Stimulated activated CD4-positive, alpha-beta T cell treated with anti-CD3 and anti-CD28 coated beads, Interleukin-4, amount 100 ng/mL, for 48 hours (primary cell): Measurements from ENCODE around the gene ATG2B.

Experiments used
- DNase-seq, 2 donors: peaks; one replicate each; pipeline ENCODE4 v3.0.0-alpha.2; 2020; ENCODE audit warnings: low read depth in 2 of 2

The ATG2B gene

GRCh38 chr14:96271421-96271762 is 91.7 kb downstream of the ATG2B start:
- DNase-seq, result no peak

- DNase-seq, result no peak
Observed at GRCh38 chr14:96270565-96271420, 92.3 kb downstream of the ATG2B start.

- DNase-seq, result no peak
Observed at GRCh38 chr14:96269359-96269710, 93.8 kb downstream of the ATG2B start.

GRCh38 chr14:96268431-96269358 is 94.4 kb downstream of the ATG2B start:
- no peak for DNase-seq

- DNase-seq, result no peak
Observed at GRCh38 chr14:96267916-96268315, 95.2 kb downstream of the ATG2B start.

- DNase-seq, result no peak
Observed at GRCh38 chr14:96267336-96267735, 95.8 kb downstream of the ATG2B start.

- no peak for DNase-seq
Observed at GRCh38 chr14:96265383-96266095, 97.6 kb downstream of the ATG2B start.

GRCh38 chr14:96264853-96265252 is 98.3 kb downstream of the ATG2B start:
- DNase-seq, result no peak

GRCh38 chr14:96264200-96264553 is 99.0 kb downstream of the ATG2B start:
- DNase-seq, result no peak

- DNase-seq, result no peak
Observed at GRCh38 chr14:96263347-96264199, 99.6 kb downstream of the ATG2B start.

- no peak for DNase-seq
Observed at GRCh38 chr14:96261772-96262655, 101.1 kb downstream of the ATG2B start.

- no peak for DNase-seq
Observed at GRCh38 chr14:96261053-96261452, 102.1 kb downstream of the ATG2B start.

GRCh38 chr14:96260341-96260821 is 102.8 kb downstream of the ATG2B start:
- DNase-seq, result no peak

- no peak for DNase-seq
Observed at GRCh38 chr14:96257900-96258299, 105.2 kb downstream of the ATG2B start.

- DNase-seq, result no peak
Observed at GRCh38 chr14:96257056-96257455, 106.1 kb downstream of the ATG2B start.

GRCh38 chr14:96256407-96256806 is 106.7 kb downstream of the ATG2B start:
- no peak for DNase-seq

- DNase-seq, result no peak
Observed at GRCh38 chr14:96255501-96256366, 107.4 kb downstream of the ATG2B start, which contains the start of gene BDKRB1. Gene BDKRB1 (plus strand): TSS chr14:96256210. CDS start chr14:96263683, 7,473 bp downstream.

GRCh38 chr14:96254687-96255086 is 108.5 kb downstream of the ATG2B start:
- DNase-seq, result no peak

GRCh38 chr14:96252999-96253539 is 110.1 kb downstream of the ATG2B start:
- no peak for DNase-seq
